GM19438 (cell line): ENCODE measurements around the gene STXBP1.

Experiments used
- ATAC-seq: cut with Tn5 transposase; IDR thresholded peaks from one replicate; pipeline ENCODE4 v1.9.1; 2021; ENCODE audit warnings: low read depth; ENCODE audit not compliant: unreplicated experiment

The STXBP1 gene

DNA sequence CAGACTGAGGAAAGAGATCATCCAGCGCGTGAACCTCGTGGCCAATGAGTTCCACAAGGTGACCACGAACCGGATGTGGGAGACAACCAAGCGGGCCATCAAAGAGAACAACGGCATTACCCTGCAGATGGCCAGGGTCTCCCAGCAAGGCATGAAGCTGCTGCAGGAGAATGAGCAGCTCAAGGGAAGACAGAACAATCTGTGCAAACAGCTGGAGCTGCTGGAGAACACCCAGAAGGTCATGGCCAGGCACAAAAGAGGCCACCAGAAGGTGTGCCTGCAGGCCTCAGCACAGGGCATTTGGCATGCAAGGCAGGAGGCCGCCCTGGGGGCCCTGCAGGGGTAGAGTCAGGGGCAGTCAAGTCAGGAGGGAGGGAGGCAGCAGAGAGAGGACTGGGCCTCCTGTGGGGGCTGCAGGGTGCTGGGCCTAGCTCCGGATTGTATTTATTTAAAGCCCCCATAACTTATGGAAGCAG lies 99.2 kb downstream of the STXBP1 start:
- ATAC-seq, result no peak

GRCh38 chr9:127711831-127712274 lies 99.8 kb downstream of the STXBP1 start:
- ATAC-seq, result no peak

DNA sequence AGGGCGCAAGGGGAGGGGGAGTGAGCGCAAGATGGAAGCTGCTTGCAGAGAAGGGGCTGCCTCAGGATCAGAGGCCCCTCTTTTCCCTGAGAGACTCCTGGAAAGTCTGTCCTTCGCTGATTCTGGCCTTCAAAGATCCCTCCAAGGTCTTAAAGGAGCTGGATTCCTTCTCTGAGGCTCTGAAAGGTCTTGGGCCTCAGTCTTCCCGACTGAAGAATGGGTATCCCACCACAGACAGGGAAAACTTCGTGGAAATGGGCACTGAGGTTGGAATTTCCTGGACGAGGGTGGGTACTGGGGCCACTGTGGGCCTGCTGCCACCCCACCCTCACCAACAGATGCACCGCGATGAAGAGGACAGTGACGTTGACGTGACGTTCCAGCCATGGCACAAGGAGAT lies 100.3 kb downstream of the STXBP1 start:
- ATAC-seq, result no peak

GRCh38 chr9:127712867-127713266 lies 100.8 kb downstream of the STXBP1 start:
- ATAC-seq, result no peak

GRCh38 chr9:127714020-127714750 lies 102.1 kb downstream of the STXBP1 start:
- ATAC-seq, result no peak

DNA sequence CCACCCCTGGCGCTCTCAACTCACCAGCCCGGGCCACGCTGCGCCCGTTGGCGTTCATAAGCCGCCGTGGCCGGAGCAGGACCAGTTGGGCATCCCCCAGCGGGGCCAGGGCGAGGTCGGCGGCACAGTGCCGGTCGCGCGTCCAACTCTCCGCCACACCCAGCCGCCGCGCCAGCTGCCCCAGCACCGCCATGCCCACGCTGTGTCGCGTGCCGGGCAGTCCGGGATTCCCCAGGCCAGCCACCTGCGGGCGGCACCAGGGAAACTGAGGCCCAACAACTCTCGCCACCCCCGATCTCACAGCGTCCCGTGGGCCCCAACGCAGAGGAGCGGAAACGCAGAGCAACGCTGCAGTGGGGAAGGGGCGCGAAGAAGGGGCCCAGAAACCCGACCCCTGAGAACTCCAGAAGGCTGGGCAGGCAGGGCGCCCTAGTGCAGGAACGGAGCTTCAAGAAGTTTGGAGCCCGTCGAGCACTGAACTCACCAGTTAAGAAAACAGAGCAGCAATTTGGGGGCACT lies 102.9 kb downstream of the STXBP1 start:
- no peak for ATAC-seq

DNA sequence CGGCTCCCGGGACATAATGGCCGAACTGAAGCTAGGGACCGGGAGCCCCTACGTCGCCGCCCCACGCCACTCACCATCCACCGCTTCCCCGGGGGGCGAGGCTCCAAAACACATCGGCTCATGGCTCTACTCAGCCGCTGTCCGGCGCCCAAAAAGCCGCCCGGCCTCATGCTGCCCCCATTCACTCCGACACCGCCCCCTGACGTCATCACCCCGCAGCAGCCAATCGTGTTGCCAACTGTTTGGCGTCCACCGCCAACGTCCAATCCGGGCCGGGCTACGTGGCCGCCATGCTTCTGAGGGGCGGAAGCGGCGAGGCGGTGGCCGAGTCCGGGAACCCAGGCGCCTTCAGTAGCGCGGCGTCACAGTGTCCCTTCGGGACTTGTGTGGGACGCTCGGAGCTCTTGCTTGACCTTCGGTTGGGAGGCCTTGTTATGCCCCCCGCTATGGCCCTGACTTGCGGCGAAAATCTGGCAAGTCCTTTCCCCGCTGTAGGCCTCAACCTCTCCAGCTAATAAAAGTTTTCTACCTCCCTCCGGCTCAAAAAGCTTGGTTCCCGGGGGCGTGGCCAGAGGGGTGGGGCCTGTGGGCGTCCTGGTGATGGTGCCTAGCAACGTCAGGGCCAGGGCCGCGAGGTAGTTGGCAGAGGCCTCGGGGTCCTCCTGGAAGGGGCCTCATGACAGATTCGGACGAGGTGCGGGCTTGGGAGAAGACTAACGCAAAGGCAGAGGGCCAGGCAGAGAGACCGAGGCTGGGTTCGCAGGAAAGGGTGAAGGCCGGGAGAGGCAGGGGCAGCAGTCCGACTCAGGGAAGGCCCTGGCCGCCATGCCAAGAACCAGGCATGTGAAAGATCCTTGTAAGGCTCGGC lies 103.6 kb downstream of the STXBP1 start, which contains the start of the genes PTRH1 and TTC16:
PTRH1 (minus strand) TSS at position 194 of the 868 bp plus-strand sequence; CDS start at position 170, 24 bp downstream.
TTC16 (plus strand) TSS at position 610 of the 868 bp plus-strand sequence; CDS start at position 677, 67 bp downstream.
- peak; percentile 95 for ATAC-seq

DNA sequence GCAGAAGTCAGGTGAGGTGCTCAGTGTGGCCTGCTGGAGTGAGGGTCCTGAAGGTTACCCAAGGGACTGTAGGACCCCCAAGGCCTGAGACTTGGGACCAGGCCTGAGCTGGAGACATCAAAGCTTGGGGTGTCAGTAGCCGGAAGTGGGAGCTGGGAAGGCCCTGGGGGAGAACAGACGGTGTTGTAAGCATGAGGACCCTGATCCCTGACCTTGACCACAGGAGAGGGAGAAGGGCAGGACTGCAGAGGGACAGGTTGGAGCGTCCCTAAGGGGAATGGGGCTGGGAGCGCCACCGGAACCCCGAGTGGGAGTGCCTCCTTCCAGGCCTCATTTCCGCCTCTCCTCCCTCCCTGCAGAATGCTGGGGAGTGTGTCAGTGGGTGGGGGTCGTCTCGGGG lies 104.3 kb downstream of the STXBP1 start:
- no peak for ATAC-seq

DNA sequence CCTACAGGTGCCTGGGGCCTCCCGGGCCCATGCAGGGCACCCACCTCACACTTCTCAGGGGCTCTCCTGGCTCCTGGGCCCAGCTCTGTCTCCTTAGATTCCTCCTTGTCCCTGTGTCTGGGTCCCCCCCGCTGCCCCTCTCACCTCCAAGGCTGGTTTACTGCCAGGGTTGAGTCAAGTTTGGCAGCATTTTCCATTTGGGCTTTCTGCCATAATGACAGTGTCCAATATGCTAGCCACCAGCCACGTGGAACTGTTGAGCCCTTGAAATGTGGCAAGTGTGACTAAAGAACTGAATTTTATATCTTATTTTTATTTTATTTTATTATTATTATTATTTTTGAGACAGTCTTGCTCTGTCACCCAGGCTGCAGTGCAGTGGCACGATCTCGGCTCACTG lies 105.7 kb downstream of the STXBP1 start:
- ATAC-seq, result no peak

DNA sequence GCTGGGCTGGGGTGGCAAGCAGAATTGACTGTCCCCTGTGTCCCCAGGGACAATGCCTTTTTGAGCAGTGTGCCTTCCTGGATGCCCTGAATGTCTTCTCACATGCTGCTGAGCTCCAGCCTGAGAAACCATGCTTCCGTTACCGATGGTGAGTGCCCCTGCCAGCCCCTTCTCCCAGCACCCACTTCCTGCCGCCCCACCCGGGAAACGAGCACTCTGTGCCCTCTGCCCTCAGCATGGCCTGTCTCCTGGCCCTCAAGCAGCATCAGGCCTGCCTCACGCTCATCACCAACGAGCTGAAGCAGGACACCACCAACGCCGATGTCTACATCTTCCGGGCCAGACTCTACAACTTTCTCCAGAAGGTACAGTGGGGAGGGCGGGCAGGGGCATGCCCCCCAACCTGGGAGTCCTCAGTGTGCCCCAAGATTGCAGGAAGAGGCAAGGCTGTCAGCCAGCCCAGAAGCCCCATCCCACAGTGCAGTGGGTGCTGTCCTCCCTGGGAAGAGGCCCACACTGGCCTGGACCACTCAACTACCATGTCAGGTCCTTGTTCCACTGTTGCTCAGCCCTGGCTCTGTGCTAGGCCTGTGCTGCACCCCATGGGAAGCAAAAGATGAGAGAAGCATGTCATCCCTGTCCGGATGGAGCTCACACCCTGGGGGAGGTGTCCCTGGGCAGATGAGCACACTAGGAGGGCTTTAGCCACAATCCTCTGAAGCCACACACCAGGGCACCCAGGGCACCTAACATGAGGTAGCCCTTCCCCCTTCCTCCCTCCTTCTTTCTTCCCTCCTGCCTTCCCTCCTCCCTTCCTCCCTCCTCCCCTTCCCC lies 108.2 kb downstream of the STXBP1 start:
- ATAC-seq, result no peak

- ATAC-seq, result no peak
Measured at GRCh38 chr9:127720865-127721227, 108.8 kb downstream of the STXBP1 start.

DNA sequence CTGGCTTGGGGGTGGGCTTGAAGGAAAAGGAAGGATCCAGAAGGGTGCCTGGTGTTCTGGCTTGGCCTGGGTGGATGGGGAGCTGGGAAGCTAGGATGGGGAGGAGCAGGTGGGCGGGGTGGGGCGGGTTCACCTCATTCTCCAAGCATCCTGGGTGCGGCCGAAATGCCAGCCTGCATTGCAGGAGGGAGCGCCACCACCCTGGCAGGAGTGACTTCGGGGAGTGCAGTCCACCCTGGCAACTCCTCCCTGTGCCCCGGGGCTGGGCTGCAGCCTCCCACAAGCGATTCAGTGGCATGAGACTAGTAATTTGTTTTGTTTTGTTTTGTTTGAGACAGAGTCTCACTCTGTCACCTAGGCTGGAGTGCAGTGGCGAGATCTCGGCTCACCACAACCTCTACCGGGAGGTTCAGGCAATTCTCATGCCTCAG lies 109.3 kb downstream of the STXBP1 start:
- ATAC-seq, result no peak

GRCh38 chr9:127722055-127722745 lies 110.1 kb downstream of the STXBP1 start:
- no peak for ATAC-seq

DNA sequence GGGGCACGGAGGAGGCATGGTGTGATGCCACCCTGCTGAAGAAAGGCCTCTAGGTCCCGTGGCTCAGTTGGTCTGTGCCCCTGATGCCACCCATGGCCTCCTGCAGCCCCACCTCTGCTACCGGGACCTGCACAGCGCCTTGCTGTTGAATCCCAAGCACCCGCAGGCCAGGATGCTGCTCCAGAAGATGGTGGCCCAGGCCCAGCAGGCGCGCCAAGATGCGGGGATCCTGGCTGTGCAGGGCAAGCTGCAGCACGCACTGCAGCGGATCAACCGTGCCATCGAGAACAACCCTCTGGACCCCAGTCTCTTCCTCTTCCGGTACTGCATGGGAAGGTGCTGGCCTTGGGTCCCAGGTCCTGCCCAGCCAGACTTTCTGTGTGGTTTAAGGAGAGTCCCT lies 110.9 kb downstream of the STXBP1 start:
- no peak for ATAC-seq

DNA sequence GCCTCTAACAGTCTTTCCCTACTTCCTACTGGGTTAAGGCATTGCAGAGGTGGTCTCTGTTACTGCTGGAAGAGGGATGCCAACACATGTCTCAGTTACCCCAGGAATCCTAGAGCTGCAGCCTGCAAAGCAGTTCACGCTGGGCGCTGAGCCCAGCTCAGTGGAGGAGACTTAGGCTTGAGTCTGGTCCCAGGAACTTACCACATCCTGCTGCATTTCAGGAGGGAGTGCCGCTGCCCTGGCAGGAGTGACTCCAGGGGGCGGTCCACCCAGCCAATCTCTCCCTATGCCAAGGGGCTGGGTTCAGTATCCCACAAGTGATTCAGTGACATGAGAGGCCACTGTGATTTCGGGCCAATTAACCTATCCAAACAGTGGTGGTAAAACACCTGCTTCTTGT lies 111.4 kb downstream of the STXBP1 start:
- no peak for ATAC-seq

GRCh38 chr9:127724012-127724411 lies 111.9 kb downstream of the STXBP1 start:
- ATAC-seq, result no peak

DNA sequence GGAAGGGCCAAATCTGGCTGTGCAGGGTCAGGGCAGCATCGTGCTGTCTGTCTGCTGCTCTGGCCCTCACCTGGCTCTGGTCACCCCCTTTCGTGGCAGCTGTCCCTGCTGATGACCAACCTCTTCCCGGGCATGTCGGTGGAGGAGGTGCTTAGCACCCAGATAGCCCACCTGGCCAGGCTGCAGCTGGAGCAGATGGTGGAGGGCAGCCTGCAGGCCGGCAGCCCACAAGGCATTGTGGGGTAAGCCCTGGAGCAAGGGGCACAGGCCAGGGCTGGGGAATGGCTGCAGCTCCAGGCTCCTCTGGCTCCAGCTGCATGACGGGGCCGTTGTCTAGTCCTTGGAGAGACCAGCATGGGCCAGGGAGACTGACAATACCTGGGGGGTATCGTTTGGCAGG lies 114.8 kb downstream of the STXBP1 start:
- no peak for ATAC-seq

DNA sequence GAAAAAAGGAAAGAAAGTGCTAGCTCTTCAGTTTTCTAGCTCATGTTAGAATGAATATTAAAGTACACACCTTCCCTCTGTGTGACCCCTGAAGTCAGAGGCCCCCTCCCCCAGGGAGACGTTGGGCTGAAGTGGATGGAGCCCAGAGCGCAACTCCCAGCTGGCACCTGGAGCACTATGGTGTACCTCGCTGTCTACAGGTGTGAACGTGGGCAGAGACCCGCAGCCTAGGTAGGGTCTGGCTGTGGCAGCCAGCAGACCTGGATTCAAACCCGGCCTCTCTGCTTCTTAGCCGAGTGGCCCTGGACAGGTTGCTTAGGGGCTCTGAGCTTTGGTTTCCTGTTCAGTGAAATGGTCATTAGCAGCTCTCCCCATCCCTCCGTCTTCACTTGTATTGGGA lies 116.7 kb downstream of the STXBP1 start:
- no peak for ATAC-seq

GRCh38 chr9:127729522-127730256 lies 117.6 kb downstream of the STXBP1 start:
- no peak for ATAC-seq
